ENCODE results near the gene TSPAN6. TPM values are rescaled to one million over a fixed set of nuclear protein-coding genes. Genes with fewer than 3 reads are reported as not detected.

The TSPAN6 gene
- total and polyA plus RNA-seq, 4 donors: 42.6 to 97.6 (median 54.6) TPM

GRCh38 chrX:100643956-100644860 is 7.6 kb upstream of the TSPAN6 start, which contains the start of gene SRPX2:
Gene SRPX2 (plus strand): TSS chrX:100644199. CDS start chrX:100646323, 2,124 bp downstream.
- H3K4me3 ChIP-seq (ENCODE audit: low read depth in 1 of 3, low read length in 3 of 3): no peak within 1 kb of the TSS
- H3K36me3 ChIP-seq (ENCODE audit: control insufficient read depth in 4 of 4, insufficient read depth in 3 of 4, low read depth in 1 of 4, low read length in 3 of 4): no peaks in the 10 kb centered on the region
- no peaks in the 10 kb centered on the region for H3K9me3 ChIP-seq (ENCODE audit: control insufficient read depth in 4 of 4, low read length in 3 of 4)
- 77% methylated on average over 11 of the region's 11 CpGs for WGBS
- H3K9ac ChIP-seq (ENCODE audit: low read depth in 1 of 2, low read length in 2 of 2): no peak within 1 kb of the TSS
- peaks cover 0 to 7% (median 0%) of the 10 kb centered on the region in 4 donors for H3K27me3 ChIP-seq (ENCODE audit: control insufficient read depth in 4 of 4, insufficient read depth in 4 of 4, low read length in 3 of 4)
- DNase-seq (ENCODE audit: low spot score): no peak
- TF ChIP-seq YY1 (IDR thresholded peaks at IDR 0.05) (no peak), RAD21 (IDR thresholded peaks at IDR 0.05) (no peak), JUND (IDR thresholded peaks at IDR 0.05) (peak in 1 of 2 donors; percentile 28)
- TF ChIP-seq, protein P1, sequence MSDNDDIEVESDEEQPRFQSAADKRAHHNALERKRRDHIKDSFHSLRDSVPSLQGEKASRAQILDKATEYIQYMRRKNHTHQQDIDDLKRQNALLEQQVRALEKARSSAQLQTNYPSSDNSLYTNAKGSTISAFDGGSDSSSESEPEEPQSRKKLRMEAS (IDR thresholded peaks at IDR 0.05): no peak
- H3K4me1 ChIP-seq (ENCODE audit: control insufficient read depth in 4 of 4, insufficient read depth in 4 of 4, low read length in 3 of 4): peaks cover 4 to 24% (median 20%) of the 10 kb centered on the region in 4 donors
- H3K27ac ChIP-seq (ENCODE audit: low read depth in 1 of 2, low read length in 2 of 2): peak within 1 kb of the TSS in 1 of 2 donors; percentile 31

- Histone ChIP-seq H3K36me3 (ENCODE audit: control insufficient read depth in 4 of 4, insufficient read depth in 3 of 4, low read depth in 1 of 4, low read length in 3 of 4) (no peaks in the 10 kb centered on the region), H3K4me3 (ENCODE audit: low read depth in 1 of 3, low read length in 3 of 3) (no peak overlapping the region), H3K27me3 (ENCODE audit: control insufficient read depth in 4 of 4, insufficient read depth in 4 of 4, low read length in 3 of 4) (peaks cover 0 to 7% (median 0%) of the 10 kb centered on the region in 4 donors), H3K27ac (ENCODE audit: low read depth in 1 of 2, low read length in 2 of 2) (no peak overlapping the region), H3K9me3 (ENCODE audit: control insufficient read depth in 4 of 4, low read length in 3 of 4) (no peaks in the 10 kb centered on the region), H3K9ac (ENCODE audit: low read depth in 1 of 2, low read length in 2 of 2) (no peak overlapping the region), H3K4me1 (ENCODE audit: control insufficient read depth in 4 of 4, insufficient read depth in 4 of 4, low read length in 3 of 4) (peaks cover 2 to 15% (median 12%) of the 10 kb centered on the region in 4 donors)
- TF ChIP-seq FOXA1 (IDR thresholded peaks at IDR 0.05): no peak
- TF ChIP-seq YY1 (IDR thresholded peaks at IDR 0.05): no peak
- no peak for TF ChIP-seq GABPA (IDR thresholded peaks at IDR 0.05 in 1 of 2, conservative IDR thresholded peaks at IDR 0.05 in 1 of 2)
- 97% methylated on average over 11 of the region's 11 CpGs for WGBS
- DNase-seq (ENCODE audit: low spot score): no peak
Measured at GRCh38 chrX:100643212-100643611, 6.6 kb upstream of the TSPAN6 start.

- Histone ChIP-seq H3K9ac (ENCODE audit: low read depth in 1 of 2, low read length in 2 of 2) (no peak overlapping the region), H3K36me3 (ENCODE audit: control insufficient read depth in 4 of 4, insufficient read depth in 3 of 4, low read depth in 1 of 4, low read length in 3 of 4) (no peaks in the 10 kb centered on the region), H3K9me3 (ENCODE audit: control insufficient read depth in 4 of 4, low read length in 3 of 4) (no peaks in the 10 kb centered on the region), H3K27me3 (ENCODE audit: control insufficient read depth in 4 of 4, insufficient read depth in 4 of 4, low read length in 3 of 4) (peaks cover 0 to 7% (median 0%) of the 10 kb centered on the region in 4 donors), H3K4me3 (ENCODE audit: low read depth in 1 of 3, low read length in 3 of 3) (no peak overlapping the region), H3K27ac (ENCODE audit: low read depth in 1 of 2, low read length in 2 of 2) (no peak overlapping the region), H3K4me1 (ENCODE audit: control insufficient read depth in 4 of 4, insufficient read depth in 4 of 4, low read length in 3 of 4) (peaks cover 2 to 5% (median 5%) of the 10 kb centered on the region in 4 donors)
- WGBS: 81% methylated on average over 3 of the region's 3 CpGs
- DNase-seq (ENCODE audit: low spot score): no peak
- TF ChIP-seq RXRA (IDR thresholded peaks at IDR 0.05) (no peak), REST (IDR thresholded peaks at IDR 0.05) (no peak), GABPA (IDR thresholded peaks at IDR 0.05 in 1 of 2, conservative IDR thresholded peaks at IDR 0.05 in 1 of 2) (no peak), ATF3 (IDR thresholded peaks at IDR 0.05) (no peak), RAD21 (IDR thresholded peaks at IDR 0.05) (no peak), FOXA1 (IDR thresholded peaks at IDR 0.05) (no peak), HNF4A (conservative IDR thresholded peaks at IDR 0.05) (no peak), FOXA2 (IDR thresholded peaks at IDR 0.05) (no peak), HNF4G (IDR thresholded peaks at IDR 0.05) (no peak), YY1 (IDR thresholded peaks at IDR 0.05) (no peak)
- TF ChIP-seq, protein P2, sequence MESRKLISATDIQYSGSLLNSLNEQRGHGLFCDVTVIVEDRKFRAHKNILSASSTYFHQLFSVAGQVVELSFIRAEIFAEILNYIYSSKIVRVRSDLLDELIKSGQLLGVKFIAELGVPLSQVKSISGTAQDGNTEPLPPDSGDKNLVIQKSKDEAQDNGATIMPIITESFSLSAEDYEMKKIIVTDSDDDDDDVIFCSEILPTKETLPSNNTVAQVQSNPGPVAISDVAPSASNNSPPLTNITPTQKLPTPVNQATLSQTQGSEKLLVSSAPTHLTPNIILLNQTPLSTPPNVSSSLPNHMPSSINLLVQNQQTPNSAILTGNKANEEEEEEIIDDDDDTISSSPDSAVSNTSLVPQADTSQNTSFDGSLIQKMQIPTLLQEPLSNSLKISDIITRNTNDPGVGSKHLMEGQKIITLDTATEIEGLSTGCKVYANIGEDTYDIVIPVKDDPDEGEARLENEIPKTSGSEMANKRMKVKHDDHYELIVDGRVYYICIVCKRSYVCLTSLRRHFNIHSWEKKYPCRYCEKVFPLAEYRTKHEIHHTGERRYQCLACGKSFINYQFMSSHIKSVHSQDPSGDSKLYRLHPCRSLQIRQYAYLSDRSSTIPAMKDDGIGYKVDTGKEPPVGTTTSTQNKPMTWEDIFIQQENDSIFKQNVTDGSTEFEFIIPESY (IDR thresholded peaks at IDR 0.05): no peak
- TF ChIP-seq, protein P1 (IDR thresholded peaks at IDR 0.05): no peak
Measured at GRCh38 chrX:100642290-100642689, 5.7 kb upstream of the TSPAN6 start.

Measured in liver (tissue), 9 donors.